ENCODE measurements around the gene FRRS1L. TPM values are rescaled to one million over a fixed set of nuclear protein-coding genes. Genes with fewer than 3 reads are reported as not detected.

The FRRS1L gene
- total RNA-seq, 1 donor from 2014 or later, result under 0.01 TPM

DNA sequence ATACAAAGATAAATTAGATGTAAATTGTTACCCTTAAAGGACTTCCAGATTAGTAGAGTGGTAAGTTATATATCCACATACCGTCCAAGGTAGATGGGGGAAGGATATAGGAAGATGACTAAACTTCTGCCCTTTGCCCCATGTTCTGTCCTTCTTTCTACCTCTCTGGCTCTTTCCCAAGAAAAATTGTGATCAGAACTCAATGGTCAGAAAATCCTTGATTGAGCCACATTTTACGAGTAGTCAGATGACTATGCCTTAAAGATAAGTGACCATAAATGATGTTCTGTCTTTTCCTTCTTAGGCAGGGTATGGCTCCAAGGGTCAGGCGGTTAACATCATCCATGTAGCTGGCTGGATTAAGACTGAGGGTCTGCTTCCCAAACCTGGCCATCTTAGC is 4.4 kb downstream of the FRRS1L start:
- TF ChIP-seq, protein P1, sequence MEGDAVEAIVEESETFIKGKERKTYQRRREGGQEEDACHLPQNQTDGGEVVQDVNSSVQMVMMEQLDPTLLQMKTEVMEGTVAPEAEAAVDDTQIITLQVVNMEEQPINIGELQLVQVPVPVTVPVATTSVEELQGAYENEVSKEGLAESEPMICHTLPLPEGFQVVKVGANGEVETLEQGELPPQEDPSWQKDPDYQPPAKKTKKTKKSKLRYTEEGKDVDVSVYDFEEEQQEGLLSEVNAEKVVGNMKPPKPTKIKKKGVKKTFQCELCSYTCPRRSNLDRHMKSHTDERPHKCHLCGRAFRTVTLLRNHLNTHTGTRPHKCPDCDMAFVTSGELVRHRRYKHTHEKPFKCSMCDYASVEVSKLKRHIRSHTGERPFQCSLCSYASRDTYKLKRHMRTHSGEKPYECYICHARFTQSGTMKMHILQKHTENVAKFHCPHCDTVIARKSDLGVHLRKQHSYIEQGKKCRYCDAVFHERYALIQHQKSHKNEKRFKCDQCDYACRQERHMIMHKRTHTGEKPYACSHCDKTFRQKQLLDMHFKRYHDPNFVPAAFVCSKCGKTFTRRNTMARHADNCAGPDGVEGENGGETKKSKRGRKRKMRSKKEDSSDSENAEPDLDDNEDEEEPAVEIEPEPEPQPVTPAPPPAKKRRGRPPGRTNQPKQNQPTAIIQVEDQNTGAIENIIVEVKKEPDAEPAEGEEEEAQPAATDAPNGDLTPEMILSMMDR (IDR thresholded peaks at IDR 0.05; ENCODE audit: insufficient read depth, low read length, poor library complexity, severe bottlenecking), result no peak
- Histone ChIP-seq H3K27me3 (ENCODE audit: control insufficient read depth, insufficient read depth, low read length) (peaks cover 10% of the 10 kb centered on the region), H3K36me3 (ENCODE audit: control insufficient read depth, insufficient read depth, low read length) (no peaks in the 10 kb centered on the region), H3K4me3 (ENCODE audit: low read depth, low read length) (no peak overlapping the region)
- no peak for DNase-seq (ENCODE audit: low read depth)

DNA sequence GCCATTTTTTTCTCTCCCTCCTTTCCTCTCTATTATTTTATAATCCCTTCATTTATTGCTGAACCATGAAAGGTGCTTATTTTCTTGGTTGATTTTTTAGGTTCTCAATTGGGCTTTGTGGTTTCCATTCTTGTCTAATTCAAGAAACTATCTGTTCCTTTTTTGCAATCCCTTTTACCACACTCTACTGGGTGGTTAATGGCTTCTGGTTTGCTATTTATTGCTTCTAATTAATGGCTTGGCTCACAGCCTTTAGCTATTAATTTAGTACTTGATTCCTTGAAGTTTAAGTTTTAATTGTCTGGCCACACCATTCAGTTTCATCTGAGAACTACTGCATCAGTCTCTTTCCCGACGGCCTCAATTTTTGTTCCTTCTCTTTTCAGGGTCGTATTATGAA is 5.6 kb downstream of the FRRS1L start:
- Histone ChIP-seq H3K36me3 (ENCODE audit: control insufficient read depth, insufficient read depth, low read length) (no peaks in the 10 kb centered on the region), H3K27me3 (ENCODE audit: control insufficient read depth, insufficient read depth, low read length) (peaks cover 4% of the 10 kb centered on the region), H3K4me3 (ENCODE audit: low read depth, low read length) (no peak overlapping the region)
- TF ChIP-seq, protein P1 (IDR thresholded peaks at IDR 0.05; ENCODE audit: insufficient read depth, low read length, poor library complexity, severe bottlenecking), result no peak
- DNase-seq (ENCODE audit: low read depth), result no peak

- no peak for DNase-seq (ENCODE audit: low read depth)
- H3K4me3 ChIP-seq (ENCODE audit: low read depth, low read length), result no peak overlapping the region
- H3K27me3 ChIP-seq (ENCODE audit: control insufficient read depth, insufficient read depth, low read length), result no peaks in the 10 kb centered on the region
- TF ChIP-seq, protein P1 (IDR thresholded peaks at IDR 0.05; ENCODE audit: insufficient read depth, low read length, poor library complexity, severe bottlenecking), result no peak
- no peaks in the 10 kb centered on the region for H3K36me3 ChIP-seq (ENCODE audit: control insufficient read depth, insufficient read depth, low read length)
Measured at GRCh38 chr9:109159583-109159982, 7.5 kb downstream of the FRRS1L start.

DNA sequence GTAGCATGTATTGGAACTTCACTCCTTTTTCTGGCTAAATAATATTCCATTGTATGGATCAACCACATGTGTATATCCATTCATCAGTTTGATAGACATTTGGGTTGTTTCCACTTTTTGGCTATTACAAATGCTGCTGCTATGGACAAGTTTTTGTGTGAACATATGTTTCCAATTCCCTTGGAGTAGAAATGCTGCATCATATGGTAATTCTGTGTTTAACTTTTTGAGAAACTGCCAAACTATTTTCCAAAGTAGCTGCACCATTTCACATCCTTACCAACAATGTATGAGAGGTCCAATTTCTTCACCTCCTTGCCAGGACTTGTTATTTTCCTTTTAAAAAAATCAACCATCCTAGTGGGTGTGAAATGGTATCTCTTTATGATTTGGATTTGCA is 8.4 kb downstream of the FRRS1L start:
- Histone ChIP-seq H3K27me3 (ENCODE audit: control insufficient read depth, insufficient read depth, low read length) (no peaks in the 10 kb centered on the region), H3K36me3 (ENCODE audit: control insufficient read depth, insufficient read depth, low read length) (no peaks in the 10 kb centered on the region), H3K4me3 (ENCODE audit: low read depth, low read length) (no peak overlapping the region)
- TF ChIP-seq, protein P1 (IDR thresholded peaks at IDR 0.05; ENCODE audit: insufficient read depth, low read length, poor library complexity, severe bottlenecking), result no peak
- DNase-seq (ENCODE audit: low read depth), result no peak

DNA sequence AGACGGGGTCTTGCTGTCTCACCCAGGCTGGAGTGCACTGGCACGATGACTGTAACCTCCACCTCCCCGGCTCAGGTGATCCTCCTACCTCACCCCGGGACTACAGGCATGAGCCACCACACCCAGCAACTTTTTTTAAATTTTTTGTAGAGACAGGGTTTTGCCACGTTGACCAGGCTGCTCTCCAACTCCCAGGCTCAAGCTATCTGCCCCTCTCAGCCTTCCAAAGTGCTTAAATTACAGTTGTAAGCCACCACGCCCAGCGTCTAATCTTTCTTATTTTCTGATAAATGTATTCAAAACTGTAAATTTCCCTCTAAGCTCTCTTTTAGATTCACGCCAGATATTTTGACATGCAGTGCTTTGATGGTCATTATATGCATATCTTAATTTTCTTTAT is 10.3 kb downstream of the FRRS1L start:
- TF ChIP-seq, protein P1 (IDR thresholded peaks at IDR 0.05; ENCODE audit: insufficient read depth, low read length, poor library complexity, severe bottlenecking), result no peak
- no peaks in the 10 kb centered on the region for H3K36me3 ChIP-seq (ENCODE audit: control insufficient read depth, insufficient read depth, low read length)
- no peak overlapping the region for H3K4me3 ChIP-seq (ENCODE audit: low read depth, low read length)
- no peaks in the 10 kb centered on the region for H3K27me3 ChIP-seq (ENCODE audit: control insufficient read depth, insufficient read depth, low read length)
- DNase-seq (ENCODE audit: low read depth), result no peak

GRCh38 chr9:109150925-109151545 is 16.0 kb downstream of the FRRS1L start:
- Histone ChIP-seq H3K36me3 (ENCODE audit: control insufficient read depth, insufficient read depth, low read length) (no peaks in the 10 kb centered on the region), H3K4me3 (ENCODE audit: low read depth, low read length) (no peak overlapping the region), H3K27me3 (ENCODE audit: control insufficient read depth, insufficient read depth, low read length) (no peaks in the 10 kb centered on the region)
- no peak for DNase-seq (ENCODE audit: low read depth)
- TF ChIP-seq, protein P1 (IDR thresholded peaks at IDR 0.05; ENCODE audit: insufficient read depth, low read length, poor library complexity, severe bottlenecking), result no peak

Measured in kidney epithelial cell (primary cell).